HEK293 (cell line): Measurements from ENCODE around the gene INTS14.
A peak's percentile ranks its signal among the peaks of the same experiment; 100 is the strongest.

ENCODE experiments used
- BCL11B ChIP-seq: fragments of 450-650 bp; formaldehyde crosslinking; IDR thresholded peaks from 2 replicates; pipeline ENCODE4 v1.5.1; 2016; ENCODE audit warnings: low read depth, missing biosample characterization, missing genetic modification characterization
- GFI1B ChIP-seq: fragments of 450-650 bp; formaldehyde crosslinking; IDR thresholded peaks from 2 replicates; pipeline ENCODE4 v1.5.1; 2016; ENCODE audit warnings: missing biosample characterization, missing genetic modification characterization
- GLIS1 ChIP-seq: fragments of 450-650 bp; formaldehyde crosslinking; IDR thresholded peaks from 2 replicates; pipeline ENCODE4 v1.5.1; 2016; ENCODE audit warnings: missing biosample characterization, missing genetic modification characterization
- KLF1 ChIP-seq: fragments of 450-650 bp; formaldehyde crosslinking; IDR thresholded peaks from 2 replicates; pipeline ENCODE4 v1.5.1; 2016; ENCODE audit warnings: missing biosample characterization, missing genetic modification characterization
- KLF16 ChIP-seq: fragments of 450-650 bp; formaldehyde crosslinking; IDR thresholded peaks from 2 replicates; pipeline ENCODE4 v1.5.1; 2017; ENCODE audit warnings: missing biosample characterization, missing genetic modification characterization
- KLF8 ChIP-seq: fragments of 450-650 bp; formaldehyde crosslinking; IDR thresholded peaks from 2 replicates; pipeline ENCODE4 v1.5.1; 2016; ENCODE audit warnings: missing biosample characterization, missing genetic modification characterization
- YY1 ChIP-seq: fragments of 450-650 bp; formaldehyde crosslinking; IDR thresholded peaks from 2 replicates; pipeline ENCODE4 v1.5.1; 2018; ENCODE audit warnings: missing biosample characterization, missing genetic modification characterization
- ZBTB8A ChIP-seq: fragments of 450-650 bp; formaldehyde crosslinking; IDR thresholded peaks from 2 replicates; pipeline ENCODE4 v1.5.1; 2016; ENCODE audit warnings: missing biosample characterization, missing genetic modification characterization
- ZFHX2 ChIP-seq: fragments of 450-650 bp; formaldehyde crosslinking; conservative IDR thresholded peaks from 2 replicates; pipeline ENCODE4 v1.5.1; 2016; ENCODE audit warnings: missing biosample characterization, missing genetic modification characterization
- ZNF140 ChIP-seq: fragments of 450-650 bp; formaldehyde crosslinking; IDR thresholded peaks from 2 replicates; pipeline ENCODE4 v1.5.1; 2016; ENCODE audit warnings: missing biosample characterization, missing genetic modification characterization
- ZNF146 ChIP-seq: fragments of 450-650 bp; formaldehyde crosslinking; IDR thresholded peaks from 2 replicates; pipeline ENCODE4 v1.5.1; 2016; ENCODE audit warnings: missing biosample characterization, missing genetic modification characterization
- ZNF248 ChIP-seq: fragments of 450-650 bp; formaldehyde crosslinking; IDR thresholded peaks from 2 replicates; pipeline ENCODE4 v1.5.1; 2017; ENCODE audit warnings: missing biosample characterization, missing genetic modification characterization
- ZNF266 ChIP-seq: fragments of 450-650 bp; formaldehyde crosslinking; IDR thresholded peaks from 2 replicates; pipeline ENCODE4 v1.5.1; 2016; ENCODE audit warnings: missing biosample characterization, missing genetic modification characterization, low read depth
- ZNF302 ChIP-seq: fragments of 450-650 bp; formaldehyde crosslinking; IDR thresholded peaks from 2 replicates; pipeline ENCODE4 v1.5.1; 2016; ENCODE audit warnings: missing biosample characterization, missing genetic modification characterization, low read depth
- ZNF341 ChIP-seq: fragments of 450-650 bp; formaldehyde crosslinking; IDR thresholded peaks from 2 replicates; pipeline ENCODE4; 2016; ENCODE audit warnings: low read depth, missing biosample characterization, missing genetic modification characterization
- ZNF394 ChIP-seq: fragments of 450-650 bp; formaldehyde crosslinking; IDR thresholded peaks from 2 replicates; pipeline ENCODE4 v1.5.1; 2016; ENCODE audit warnings: missing biosample characterization, missing genetic modification characterization, mild to moderate bottlenecking, moderate library complexity, borderline replicate concordance
- ZNF510 ChIP-seq: fragments of 450-650 bp; formaldehyde crosslinking; IDR thresholded peaks from 2 replicates; pipeline ENCODE4 v1.5.1; 2018; ENCODE audit warnings: mild to moderate bottlenecking, missing genetic modification characterization, missing biosample characterization; ENCODE audit not compliant: insufficient replicate concordance
- ZNF529 ChIP-seq: fragments of 450-650 bp; formaldehyde crosslinking; IDR thresholded peaks from 2 replicates; pipeline ENCODE4 v1.5.1; 2017; ENCODE audit warnings: missing genetic modification characterization, missing biosample characterization; ENCODE audit not compliant: insufficient replicate concordance
- ZNF623 ChIP-seq: fragments of 450-650 bp; formaldehyde crosslinking; IDR thresholded peaks from 2 replicates; pipeline ENCODE4 v1.5.1; 2016; ENCODE audit warnings: missing biosample characterization, missing genetic modification characterization
- ZNF629 ChIP-seq: fragments of 450-650 bp; formaldehyde crosslinking; IDR thresholded peaks from 2 replicates; pipeline ENCODE4 v1.5.1; 2017; ENCODE audit warnings: missing biosample characterization, missing genetic modification characterization
- ZNF645 ChIP-seq: fragments of 450-650 bp; formaldehyde crosslinking; IDR thresholded peaks from 2 replicates; pipeline ENCODE4; 2016; ENCODE audit warnings: missing biosample characterization, missing genetic modification characterization
- ZNF843 ChIP-seq: fragments of 450-650 bp; formaldehyde crosslinking; IDR thresholded peaks from 2 replicates; pipeline ENCODE4 v1.5.1; 2016; ENCODE audit warnings: missing biosample characterization, missing genetic modification characterization
- TF ChIP-seq, protein P1 (sequence below): fragments of 450-650 bp; formaldehyde crosslinking; IDR thresholded peaks from 2 replicates; pipeline ENCODE4 v1.5.1; 2017; ENCODE audit warnings: missing biosample characterization, missing genetic modification characterization
- TF ChIP-seq, protein P2 (sequence below): fragments of 450-650 bp; formaldehyde crosslinking; IDR thresholded peaks from 2 replicates; pipeline ENCODE4 v1.5.1; 2017; ENCODE audit warnings: missing biosample characterization, missing genetic modification characterization
- TF ChIP-seq, protein P3 (sequence below): fragments of 450-650 bp; formaldehyde crosslinking; IDR thresholded peaks from 2 replicates; pipeline ENCODE4 v1.5.1; 2016; ENCODE audit warnings: missing biosample characterization, missing genetic modification characterization
- TF ChIP-seq, protein P4 (sequence below): fragments of 450-650 bp; formaldehyde crosslinking; optimal IDR thresholded peaks from 2 replicates; pipeline ENCODE3; 2016; ENCODE audit warnings: missing biosample characterization, mild to moderate bottlenecking, missing genetic modification characterization
- TF ChIP-seq, protein P5 (sequence below): fragments of 450-650 bp; formaldehyde crosslinking; IDR thresholded peaks from 2 replicates; pipeline ENCODE4 v1.5.1; 2016; ENCODE audit warnings: missing biosample characterization, missing genetic modification characterization

INTS14 gene

GRCh38 chr15:65530318-65531111, 80.4 kb downstream of the INTS14 start, which contains the start of gene HACD3 (continued):
- TF ChIP-seq KLF8 (tag by site-specific recombination): peak; percentile 53; the same call in 1 of the 2 replicates
- TF ChIP-seq KLF16 (tag by site-specific recombination): peak; percentile 94
- TF ChIP-seq KLF1 (tag by site-specific recombination): peak; percentile 36; the same call in 1 of the 2 replicates
- no peak for TF ChIP-seq ZNF302 (tag by site-specific recombination)
- TF ChIP-seq, protein P1, sequence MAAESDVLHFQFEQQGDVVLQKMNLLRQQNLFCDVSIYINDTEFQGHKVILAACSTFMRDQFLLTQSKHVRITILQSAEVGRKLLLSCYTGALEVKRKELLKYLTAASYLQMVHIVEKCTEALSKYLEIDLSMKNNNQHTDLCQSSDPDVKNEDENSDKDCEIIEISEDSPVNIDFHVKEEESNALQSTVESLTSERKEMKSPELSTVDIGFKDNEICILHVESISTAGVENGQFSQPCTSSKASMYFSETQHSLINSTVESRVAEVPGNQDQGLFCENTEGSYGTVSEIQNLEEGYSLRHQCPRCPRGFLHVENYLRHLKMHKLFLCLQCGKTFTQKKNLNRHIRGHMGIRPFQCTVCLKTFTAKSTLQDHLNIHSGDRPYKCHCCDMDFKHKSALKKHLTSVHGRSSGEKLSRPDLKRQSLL (tag by site-specific recombination): peak; percentile 35; the same call in 1 of the 2 replicates
- no peak for TF ChIP-seq ZNF248 (tag by site-specific recombination)
- TF ChIP-seq, protein P2, sequence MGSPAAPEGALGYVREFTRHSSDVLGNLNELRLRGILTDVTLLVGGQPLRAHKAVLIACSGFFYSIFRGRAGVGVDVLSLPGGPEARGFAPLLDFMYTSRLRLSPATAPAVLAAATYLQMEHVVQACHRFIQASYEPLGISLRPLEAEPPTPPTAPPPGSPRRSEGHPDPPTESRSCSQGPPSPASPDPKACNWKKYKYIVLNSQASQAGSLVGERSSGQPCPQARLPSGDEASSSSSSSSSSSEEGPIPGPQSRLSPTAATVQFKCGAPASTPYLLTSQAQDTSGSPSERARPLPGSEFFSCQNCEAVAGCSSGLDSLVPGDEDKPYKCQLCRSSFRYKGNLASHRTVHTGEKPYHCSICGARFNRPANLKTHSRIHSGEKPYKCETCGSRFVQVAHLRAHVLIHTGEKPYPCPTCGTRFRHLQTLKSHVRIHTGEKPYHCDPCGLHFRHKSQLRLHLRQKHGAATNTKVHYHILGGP: no peak
- peak; percentile 45; the same call in 1 of the 2 replicates for TF ChIP-seq ZNF394
- peak; percentile 39; the same call in 1 of the 2 replicates for TF ChIP-seq GLIS1 (tag by site-specific recombination)
- TF ChIP-seq ZNF266 (tag by site-specific recombination): no peak
- TF ChIP-seq, protein P3, sequence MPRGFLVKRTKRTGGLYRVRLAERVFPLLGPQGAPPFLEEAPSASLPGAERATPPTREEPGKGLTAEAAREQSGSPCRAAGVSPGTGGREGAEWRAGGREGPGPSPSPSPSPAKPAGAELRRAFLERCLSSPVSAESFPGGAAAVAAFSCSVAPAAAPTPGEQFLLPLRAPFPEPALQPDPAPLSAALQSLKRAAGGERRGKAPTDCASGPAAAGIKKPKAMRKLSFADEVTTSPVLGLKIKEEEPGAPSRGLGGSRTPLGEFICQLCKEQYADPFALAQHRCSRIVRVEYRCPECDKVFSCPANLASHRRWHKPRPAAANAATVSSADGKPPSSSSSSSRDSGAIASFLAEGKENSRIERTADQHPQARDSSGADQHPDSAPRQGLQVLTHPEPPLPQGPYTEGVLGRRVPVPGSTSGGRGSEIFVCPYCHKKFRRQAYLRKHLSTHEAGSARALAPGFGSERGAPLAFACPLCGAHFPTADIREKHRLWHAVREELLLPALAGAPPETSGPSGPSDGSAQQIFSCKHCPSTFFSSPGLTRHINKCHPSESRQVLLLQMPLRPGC (tag by site-specific recombination): 0 out of 2 replicates have a peak, but pooled peaks have one; percentile 39
- no peak for TF ChIP-seq ZNF529
- TF ChIP-seq ZNF146 (tag by site-specific recombination): peak; percentile 18; the same call in 1 of the 2 replicates
- no peak for TF ChIP-seq ZNF140
- peak; percentile 88; the same call in 1 of the 2 replicates for TF ChIP-seq ZNF645 (tag by site-specific recombination)
- peak; percentile 59; the same call in 1 of the 2 replicates for TF ChIP-seq YY1
- TF ChIP-seq GFI1B: no peak; the same call in 1 of the 2 replicates
- TF ChIP-seq ZNF843: peak; percentile 42; the same call in 1 of the 2 replicates
- peak; percentile 9; the same call in 1 of the 2 replicates for TF ChIP-seq ZNF629 (tag by site-specific recombination)
- TF ChIP-seq ZBTB8A (tag by site-specific recombination): 0 out of 2 replicates have a peak, but pooled peaks have one; percentile 14
- TF ChIP-seq ZNF341: peak; percentile 58
- TF ChIP-seq ZNF623 (tag by site-specific recombination): no peak
- TF ChIP-seq, protein P4, sequence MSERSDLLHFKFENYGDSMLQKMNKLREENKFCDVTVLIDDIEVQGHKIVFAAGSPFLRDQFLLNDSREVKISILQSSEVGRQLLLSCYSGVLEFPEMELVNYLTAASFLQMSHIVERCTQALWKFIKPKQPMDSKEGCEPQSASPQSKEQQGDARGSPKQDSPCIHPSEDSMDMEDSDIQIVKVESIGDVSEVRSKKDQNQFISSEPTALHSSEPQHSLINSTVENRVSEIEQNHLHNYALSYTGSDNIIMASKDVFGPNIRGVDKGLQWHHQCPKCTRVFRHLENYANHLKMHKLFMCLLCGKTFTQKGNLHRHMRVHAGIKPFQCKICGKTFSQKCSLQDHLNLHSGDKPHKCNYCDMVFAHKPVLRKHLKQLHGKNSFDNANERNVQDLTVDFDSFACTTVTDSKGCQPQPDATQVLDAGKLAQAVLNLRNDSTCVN: peak; percentile 100
- peak; percentile 32 for TF ChIP-seq ZFHX2
- no peak for TF ChIP-seq BCL11B (tag by site-specific recombination)
- TF ChIP-seq ZNF510 (tag by site-specific recombination): no peak
- TF ChIP-seq, protein P5, sequence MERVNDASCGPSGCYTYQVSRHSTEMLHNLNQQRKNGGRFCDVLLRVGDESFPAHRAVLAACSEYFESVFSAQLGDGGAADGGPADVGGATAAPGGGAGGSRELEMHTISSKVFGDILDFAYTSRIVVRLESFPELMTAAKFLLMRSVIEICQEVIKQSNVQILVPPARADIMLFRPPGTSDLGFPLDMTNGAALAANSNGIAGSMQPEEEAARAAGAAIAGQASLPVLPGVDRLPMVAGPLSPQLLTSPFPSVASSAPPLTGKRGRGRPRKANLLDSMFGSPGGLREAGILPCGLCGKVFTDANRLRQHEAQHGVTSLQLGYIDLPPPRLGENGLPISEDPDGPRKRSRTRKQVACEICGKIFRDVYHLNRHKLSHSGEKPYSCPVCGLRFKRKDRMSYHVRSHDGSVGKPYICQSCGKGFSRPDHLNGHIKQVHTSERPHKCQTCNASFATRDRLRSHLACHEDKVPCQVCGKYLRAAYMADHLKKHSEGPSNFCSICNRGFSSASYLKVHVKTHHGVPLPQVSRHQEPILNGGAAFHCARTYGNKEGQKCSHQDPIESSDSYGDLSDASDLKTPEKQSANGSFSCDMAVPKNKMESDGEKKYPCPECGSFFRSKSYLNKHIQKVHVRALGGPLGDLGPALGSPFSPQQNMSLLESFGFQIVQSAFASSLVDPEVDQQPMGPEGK (tag by site-specific recombination): peak; percentile 34
